ENCODE results near the gene PINK1.

The PINK1 gene

DNA sequence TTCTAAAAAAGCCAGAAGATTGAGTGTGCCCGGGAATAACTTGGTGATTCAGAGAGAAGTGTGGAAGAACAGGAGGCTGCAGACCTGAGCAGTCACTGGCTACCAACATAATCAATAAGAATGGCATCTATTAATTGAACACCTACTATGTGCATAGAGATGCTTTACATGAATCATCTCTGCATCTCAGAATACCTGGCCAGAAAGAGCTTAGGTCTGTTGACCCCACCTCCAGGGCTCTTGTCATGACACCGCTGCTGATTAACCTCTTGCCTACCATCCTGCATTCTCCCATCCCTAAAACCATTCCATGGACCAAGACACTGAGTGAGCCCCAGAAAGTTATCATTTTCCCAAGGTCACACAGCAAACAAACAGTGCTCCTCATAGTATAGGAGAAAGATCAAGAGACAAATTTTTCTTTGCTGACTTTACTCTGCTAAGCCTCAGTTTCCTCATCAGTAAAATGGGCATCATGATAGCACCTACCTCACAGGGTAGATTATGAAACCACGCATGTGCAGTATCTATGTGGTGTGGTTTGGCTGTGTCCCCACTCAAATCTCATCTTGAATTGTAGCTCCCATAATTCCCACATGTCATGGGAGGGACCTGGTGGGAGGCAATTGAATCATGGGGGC, 16.3 kb upstream of the PINK1 start:
- no peak for DNase-seq (ENCODE audit: low read depth, low spot score)
- no peak for TF ChIP-seq EZH2 (IDR thresholded peaks at IDR 0.05)
- no peak for TF ChIP-seq POLR2AphosphoS5 (IDR thresholded peaks at IDR 0.05; ENCODE audit: borderline replicate concordance, low read depth, low read length)
- no peak for TF ChIP-seq FOXP2 (optimal IDR thresholded peaks at IDR 0.05; ENCODE audit: control extremely low read depth, extremely low read length, insufficient read depth)
- no peak overlapping the region for H3K4me3 ChIP-seq
- no peaks in the 10 kb centered on the region for H3K36me3 ChIP-seq (ENCODE audit: insufficient read depth, low read length)
- H3K9me3 ChIP-seq (ENCODE audit: low read depth, low read length) = no peaks in the 10 kb centered on the region
- H3K9ac ChIP-seq (ENCODE audit: insufficient read length) = no peak overlapping the region
- no peak overlapping the region for H3K27ac ChIP-seq

DNA sequence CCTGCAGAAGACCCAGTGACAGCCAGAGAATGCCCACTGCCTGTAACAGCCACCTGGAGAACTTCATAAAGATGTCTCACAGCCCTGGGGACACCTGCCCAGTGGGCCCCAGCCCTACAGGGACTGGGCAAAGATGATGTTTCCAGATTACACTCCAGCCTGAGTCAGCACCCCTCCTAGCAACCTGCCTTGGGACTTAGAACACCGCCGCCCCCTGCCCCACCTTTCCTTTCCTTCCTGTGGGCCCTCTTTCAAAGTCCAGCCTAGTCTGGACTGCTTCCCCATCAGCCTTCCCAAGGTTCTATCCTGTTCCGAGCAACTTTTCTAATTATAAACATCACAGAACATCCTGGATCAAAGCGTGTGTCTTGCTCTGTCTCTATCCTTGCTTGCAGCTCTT, 14.7 kb upstream of the PINK1 start:
- no peak for TF ChIP-seq POLR2AphosphoS5 (IDR thresholded peaks at IDR 0.05; ENCODE audit: borderline replicate concordance, low read depth, low read length)
- TF ChIP-seq EZH2 (IDR thresholded peaks at IDR 0.05) = no peak
- TF ChIP-seq FOXP2 (optimal IDR thresholded peaks at IDR 0.05; ENCODE audit: control extremely low read depth, extremely low read length, insufficient read depth) = no peak
- Histone ChIP-seq H3K27ac (no peak overlapping the region), H3K4me3 (no peak overlapping the region), H3K9me3 (ENCODE audit: low read depth, low read length) (no peaks in the 10 kb centered on the region), H3K9ac (ENCODE audit: insufficient read length) (no peak overlapping the region), H3K36me3 (ENCODE audit: insufficient read depth, low read length) (no peaks in the 10 kb centered on the region)
- DNase-seq (ENCODE audit: low read depth, low spot score) = no peak

DNA sequence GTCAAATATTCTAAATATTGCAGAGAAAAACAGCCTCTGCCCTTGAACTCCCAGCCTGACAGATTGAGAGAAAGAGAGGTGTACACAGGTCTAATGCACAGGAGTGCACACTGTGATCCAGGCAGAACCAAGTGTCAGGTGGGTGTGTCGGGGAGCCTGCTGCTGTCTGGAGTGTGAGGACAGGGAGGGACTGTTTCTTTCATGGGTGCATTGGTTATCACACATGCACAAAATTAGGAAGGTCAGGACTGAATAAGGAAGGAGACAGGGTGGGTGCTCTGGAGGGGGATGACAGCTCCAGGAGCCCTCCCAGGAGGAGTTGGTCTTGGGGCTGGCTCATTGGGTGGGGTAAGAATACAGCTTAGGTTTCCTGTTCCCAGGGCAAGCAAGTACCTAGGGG, 13.3 kb upstream of the PINK1 start:
- H3K36me3 ChIP-seq (ENCODE audit: insufficient read depth, low read length) = no peaks in the 10 kb centered on the region
- H3K9me3 ChIP-seq (ENCODE audit: low read depth, low read length) = no peaks in the 10 kb centered on the region
- no peak overlapping the region for H3K9ac ChIP-seq (ENCODE audit: insufficient read length)
- DNase-seq (ENCODE audit: low read depth, low spot score) = no peak
- no peak overlapping the region for H3K4me3 ChIP-seq
- no peak overlapping the region for H3K27ac ChIP-seq
- TF ChIP-seq EZH2 (IDR thresholded peaks at IDR 0.05) (no peak), FOXP2 (optimal IDR thresholded peaks at IDR 0.05; ENCODE audit: control extremely low read depth, extremely low read length, insufficient read depth) (no peak), POLR2AphosphoS5 (IDR thresholded peaks at IDR 0.05; ENCODE audit: borderline replicate concordance, low read depth, low read length) (no peak)

DNA sequence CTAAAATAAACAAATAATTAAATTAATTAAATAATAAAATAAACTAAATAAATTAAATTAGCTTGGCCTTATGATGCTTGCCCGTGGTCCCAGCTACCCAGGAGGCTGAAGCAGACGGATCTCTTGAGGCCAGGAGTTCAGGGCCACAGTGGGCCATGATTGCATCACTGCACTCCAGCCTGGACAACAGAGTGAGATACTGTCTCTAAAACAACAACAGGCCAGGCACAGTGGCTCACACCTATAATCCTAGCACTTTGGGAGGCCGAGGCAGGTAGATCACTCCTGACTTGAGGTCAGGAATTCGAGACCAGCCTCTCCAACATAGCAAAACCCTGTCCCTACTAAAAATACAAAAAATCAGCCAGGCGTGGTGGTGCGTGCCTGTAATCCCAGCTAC, 12.2 kb upstream of the PINK1 start:
- DNase-seq (ENCODE audit: low read depth, low spot score) = no peak

DNA sequence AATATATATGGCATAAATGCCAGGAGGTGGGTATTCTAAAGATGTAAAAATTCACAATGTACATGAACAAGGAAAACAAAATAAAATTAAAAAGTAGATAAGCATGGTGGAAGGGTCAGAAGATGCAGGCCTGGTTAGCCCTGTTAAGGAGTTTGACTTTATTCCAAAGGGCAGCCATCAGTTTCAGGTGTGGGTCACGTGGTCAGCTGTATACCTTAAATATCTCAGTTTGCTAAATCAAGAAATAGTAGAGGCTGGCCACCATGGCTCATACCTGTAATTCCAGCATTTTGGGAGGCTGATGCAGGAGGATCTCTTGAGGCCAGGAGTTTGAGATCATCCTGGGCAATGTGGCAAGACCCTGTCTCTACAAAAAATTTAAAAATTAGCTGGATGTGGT, 8.5 kb upstream of the PINK1 start:
- Histone ChIP-seq H3K9me3 (ENCODE audit: low read depth, low read length) (no peaks in the 10 kb centered on the region), H3K9ac (ENCODE audit: insufficient read length) (no peak overlapping the region), H3K4me3 (no peak overlapping the region), H3K36me3 (ENCODE audit: insufficient read depth, low read length) (no peaks in the 10 kb centered on the region), H3K27ac (no peak overlapping the region)
- TF ChIP-seq FOXP2 (optimal IDR thresholded peaks at IDR 0.05; ENCODE audit: control extremely low read depth, extremely low read length, insufficient read depth) (no peak), POLR2AphosphoS5 (IDR thresholded peaks at IDR 0.05; ENCODE audit: borderline replicate concordance, low read depth, low read length) (no peak), EZH2 (IDR thresholded peaks at IDR 0.05) (no peak)
- DNase-seq (ENCODE audit: low read depth, low spot score) = no peak

More for the DNA sequence above, 12.2 kb upstream of the PINK1 start:
- H3K9ac ChIP-seq (ENCODE audit: insufficient read length) = no peak overlapping the region
- no peak overlapping the region for H3K4me3 ChIP-seq
- no peaks in the 10 kb centered on the region for H3K36me3 ChIP-seq (ENCODE audit: insufficient read depth, low read length)
- TF ChIP-seq POLR2AphosphoS5 (IDR thresholded peaks at IDR 0.05; ENCODE audit: borderline replicate concordance, low read depth, low read length) (no peak), EZH2 (IDR thresholded peaks at IDR 0.05) (no peak), FOXP2 (optimal IDR thresholded peaks at IDR 0.05; ENCODE audit: control extremely low read depth, extremely low read length, insufficient read depth) (no peak)
- no peak overlapping the region for H3K27ac ChIP-seq
- no peaks in the 10 kb centered on the region for H3K9me3 ChIP-seq (ENCODE audit: low read depth, low read length)

DNA sequence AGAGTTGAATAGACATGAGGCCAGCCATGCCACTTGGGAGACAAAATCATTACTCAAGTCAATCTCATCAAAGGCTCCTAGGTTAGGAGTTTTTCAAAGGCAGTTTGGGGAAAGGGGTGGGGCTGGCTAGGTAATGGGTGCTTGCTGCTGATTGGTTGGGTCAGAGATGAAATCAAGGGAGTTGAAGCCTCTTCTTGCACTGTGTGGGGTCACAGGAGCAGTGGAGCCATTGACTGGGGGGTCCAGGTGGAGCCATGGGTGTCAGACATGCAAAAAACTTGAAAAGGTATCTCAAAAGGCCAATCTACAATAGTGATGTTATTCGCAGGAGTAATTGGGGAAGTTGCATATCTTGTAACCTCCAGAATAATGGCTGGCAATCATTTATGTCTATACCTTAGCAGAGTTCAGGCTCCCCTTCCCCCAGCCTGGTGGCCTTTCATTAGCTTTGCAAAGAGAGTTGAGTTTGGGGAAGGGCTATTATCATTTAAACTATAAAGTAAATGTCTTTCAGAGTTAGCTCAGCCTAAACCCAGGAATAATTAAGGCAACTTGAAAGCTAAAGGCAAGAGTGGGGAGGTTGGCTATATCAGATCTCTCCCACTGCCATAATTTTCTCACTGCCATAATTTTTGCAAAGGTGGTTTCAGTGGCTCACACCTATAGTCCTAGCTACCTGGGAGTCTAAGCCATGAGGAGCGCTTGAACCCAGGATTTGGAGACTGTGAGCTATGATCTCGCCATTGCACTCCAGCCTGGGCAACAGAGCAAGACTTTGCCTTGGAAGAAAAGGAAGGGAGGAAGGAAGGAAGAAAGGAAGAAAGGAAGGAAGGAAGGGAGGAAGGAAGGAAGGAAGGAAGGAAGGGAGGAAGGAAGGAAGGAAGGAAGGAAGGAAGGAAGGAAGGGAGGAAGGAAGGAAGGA, 7.8 kb upstream of the PINK1 start:
- Histone ChIP-seq H3K9me3 (ENCODE audit: low read depth, low read length) (no peaks in the 10 kb centered on the region), H3K4me3 (no peak overlapping the region)

DNA sequence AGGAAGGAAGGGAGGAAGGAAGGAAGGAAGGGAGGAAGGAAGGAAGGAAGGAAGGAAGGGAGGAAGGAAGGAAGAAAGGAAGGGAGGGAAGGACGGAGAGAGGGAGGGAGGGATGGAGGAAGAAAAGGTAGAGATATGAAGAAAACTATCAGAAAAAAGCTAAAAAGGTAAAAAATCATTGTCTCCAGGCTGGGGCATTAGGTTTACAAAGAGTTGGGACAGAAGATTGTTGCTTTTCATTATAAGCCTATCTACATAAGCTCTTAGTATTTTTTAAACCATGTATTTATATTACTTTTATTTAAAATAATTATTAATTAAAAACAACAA, 7.2 kb upstream of the PINK1 start:
- Histone ChIP-seq H3K9ac (ENCODE audit: insufficient read length) (no peak overlapping the region), H3K27ac (0 out of 2 replicates have a peak overlapping the region, but pooled peaks have one; percentile 49), H3K4me3 (no peak overlapping the region), H3K9me3 (ENCODE audit: low read depth, low read length) (no peaks in the 10 kb centered on the region), H3K36me3 (ENCODE audit: insufficient read depth, low read length) (no peaks in the 10 kb centered on the region)
- DNase-seq (ENCODE audit: low read depth, low spot score) = no peak
- no peak for TF ChIP-seq POLR2AphosphoS5 (IDR thresholded peaks at IDR 0.05; ENCODE audit: borderline replicate concordance, low read depth, low read length)
- TF ChIP-seq FOXP2 (optimal IDR thresholded peaks at IDR 0.05; ENCODE audit: control extremely low read depth, extremely low read length, insufficient read depth) = no peak
- TF ChIP-seq EZH2 (IDR thresholded peaks at IDR 0.05) = no peak

More for the DNA sequence above, 7.8 kb upstream of the PINK1 start:
- no peak for TF ChIP-seq FOXP2 (optimal IDR thresholded peaks at IDR 0.05; ENCODE audit: control extremely low read depth, extremely low read length, insufficient read depth)
- no peak for TF ChIP-seq POLR2AphosphoS5 (IDR thresholded peaks at IDR 0.05; ENCODE audit: borderline replicate concordance, low read depth, low read length)
- no peak for TF ChIP-seq EZH2 (IDR thresholded peaks at IDR 0.05)
- Histone ChIP-seq H3K9ac (ENCODE audit: insufficient read length) (no peak overlapping the region), H3K36me3 (ENCODE audit: insufficient read depth, low read length) (no peaks in the 10 kb centered on the region), H3K27ac (no peak overlapping the region)
- DNase-seq (ENCODE audit: low read depth, low spot score) = no peak

DNA sequence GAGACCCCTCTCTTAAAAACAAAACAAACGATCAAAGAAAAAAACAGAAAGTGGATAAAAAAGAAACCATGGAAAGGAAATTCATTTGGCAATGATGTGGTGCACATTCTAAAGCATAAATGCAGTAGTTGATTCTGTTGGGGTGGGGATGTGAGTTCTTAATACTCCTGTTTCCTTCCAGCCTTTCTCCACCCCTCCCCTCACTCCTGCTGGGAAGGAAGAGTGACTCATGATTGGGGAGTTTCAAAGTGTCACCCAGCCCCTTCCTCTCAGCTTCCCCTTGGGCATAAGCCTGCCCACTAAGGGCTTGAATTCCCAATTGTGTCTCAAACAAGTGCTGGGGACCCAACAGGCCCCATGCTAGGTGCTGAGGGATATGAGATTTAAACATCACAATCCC, 6.7 kb upstream of the PINK1 start:
- Histone ChIP-seq H3K4me3 (no peak overlapping the region), H3K36me3 (ENCODE audit: insufficient read depth, low read length) (no peaks in the 10 kb centered on the region), H3K9me3 (ENCODE audit: low read depth, low read length) (no peaks in the 10 kb centered on the region), H3K9ac (ENCODE audit: insufficient read length) (no peak overlapping the region), H3K27ac (0 out of 2 replicates have a peak overlapping the region, but pooled peaks have one; percentile 49)
- no peak for DNase-seq (ENCODE audit: low read depth, low spot score)
- TF ChIP-seq POLR2AphosphoS5 (IDR thresholded peaks at IDR 0.05; ENCODE audit: borderline replicate concordance, low read depth, low read length) (no peak), EZH2 (IDR thresholded peaks at IDR 0.05) (no peak), FOXP2 (optimal IDR thresholded peaks at IDR 0.05; ENCODE audit: control extremely low read depth, extremely low read length, insufficient read depth) (no peak)
